ENCODE data around the gene TNIP3. TPM values are rescaled to one million over a fixed set of nuclear protein-coding genes. Genes with fewer than 3 reads are reported as not detected.

The TNIP3 gene
- total and polyA plus RNA-seq, 2 donors (not counting 1 experiment from before 2014, with no cell fraction given), result 0.50 to 0.51 TPM

DNA sequence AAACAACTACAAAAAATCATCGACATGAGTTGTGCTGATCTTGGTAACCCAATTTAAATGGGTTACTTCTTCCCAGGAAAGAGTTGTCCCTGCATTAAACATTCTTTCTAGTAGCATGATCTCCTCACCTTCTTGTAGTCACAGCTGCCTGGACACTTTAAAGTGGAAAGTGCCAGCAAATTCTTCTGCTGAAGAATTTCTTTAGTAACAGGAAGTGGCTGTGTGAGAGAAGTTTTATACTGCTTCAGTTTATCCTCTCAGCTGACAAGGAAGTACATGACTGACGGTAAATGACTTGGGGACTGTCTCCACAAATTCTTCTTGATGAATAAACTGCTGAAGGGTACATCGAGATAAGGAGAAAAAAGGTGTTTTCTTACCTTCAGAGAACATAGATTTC lies 18.2 kb upstream of the TNIP3 start:
- Histone ChIP-seq H3K4me1 (ENCODE audit: control insufficient read depth, extremely low read depth, insufficient read depth, low read length) (peaks cover 3% of the 10 kb centered on the region), H3K9ac (ENCODE audit: insufficient read depth, low read length) (peak overlapping the region; percentile 18), H3K27me3 (ENCODE audit: control insufficient read depth, insufficient read depth, low read length) (no peaks in the 10 kb centered on the region), H3K27ac (ENCODE audit: insufficient read depth, low read length) (peak overlapping the region; percentile 60), H3K4me3 (replicated peaks in 1 of 4; ENCODE audit: control extremely low read depth in 1 of 4, insufficient read depth in 1 of 4, low read depth in 3 of 4, low read length in 4 of 4) (peak overlapping the region; percentile 23 to 42 (median 30)), H3K4me2 (ENCODE audit: extremely low read depth, insufficient read depth, low read length) (peak overlapping the region; percentile 81), H2AFZ (ENCODE audit: low read length) (peak overlapping the region; percentile 90), H3K36me3 (ENCODE audit: control insufficient read depth, insufficient read depth, low read length) (no peaks in the 10 kb centered on the region), H3K9me3 (ENCODE audit: control insufficient read depth, insufficient read depth, low read depth, low read length) (no peaks in the 10 kb centered on the region), H3K79me2 (ENCODE audit: control insufficient read depth, insufficient read depth, low read length) (no peaks in the 10 kb centered on the region), H4K20me1 (ENCODE audit: control insufficient read depth, extremely low read depth, insufficient read depth, low read length) (no peaks in the 10 kb centered on the region)
- no peak for TF ChIP-seq EZH2 (IDR thresholded peaks at IDR 0.05; ENCODE audit: low read length, missing control alignments)
- TF ChIP-seq CTCF (conservative IDR thresholded peaks at IDR 0.05 in 1 of 2, IDR thresholded peaks at IDR 0.05 in 1 of 2; ENCODE audit: low read depth in 1 of 2, low read length in 2 of 2), result no peak
- peak; percentile 34 to 59 for DNase-seq (ENCODE audit: low read depth in 2 of 2)

DNA sequence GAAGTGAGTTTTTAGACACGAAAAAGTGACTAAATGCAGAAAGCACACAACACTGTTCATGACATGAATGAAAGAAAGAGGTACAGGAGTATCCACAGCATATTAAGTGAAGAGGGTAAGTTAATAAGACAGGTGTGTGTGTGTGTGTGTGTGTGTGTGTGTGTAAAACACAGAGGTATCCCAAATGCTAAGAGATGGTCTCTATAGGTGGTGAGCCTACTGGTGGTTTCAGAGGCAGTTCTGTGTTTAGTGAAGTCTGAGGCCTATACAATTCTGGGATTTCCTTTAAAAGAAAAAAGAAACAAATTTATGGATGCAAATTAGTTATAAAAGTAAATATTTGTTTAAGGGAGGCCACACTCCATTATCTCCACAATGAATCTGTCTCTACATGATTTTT lies 17.4 kb upstream of the TNIP3 start:
- Histone ChIP-seq H3K27ac (ENCODE audit: insufficient read depth, low read length) (no peak overlapping the region), H2AFZ (ENCODE audit: low read length) (no peak overlapping the region)

DNA sequence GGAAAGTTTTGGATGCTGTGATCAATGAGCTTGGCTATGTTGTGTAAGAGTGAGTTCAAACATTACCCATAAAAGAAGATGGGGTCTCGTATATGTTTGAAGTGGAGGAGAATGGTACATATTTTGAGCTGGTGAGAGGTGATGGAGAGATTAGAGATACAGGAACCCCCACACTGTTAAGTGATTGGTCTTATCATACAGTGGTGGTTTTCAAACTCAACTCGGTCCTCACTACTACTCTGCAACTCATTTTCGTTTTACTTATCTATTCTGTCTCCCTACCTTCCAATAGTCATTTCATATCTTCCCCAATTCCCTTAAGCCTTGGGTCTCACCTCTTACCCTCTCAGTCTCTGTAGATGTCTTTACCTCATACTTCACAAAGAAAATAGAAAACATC lies 16.4 kb upstream of the TNIP3 start:
- H2AFZ ChIP-seq (ENCODE audit: low read length), result no peak overlapping the region
- H3K27ac ChIP-seq (ENCODE audit: insufficient read depth, low read length), result no peak overlapping the region
- H3K4me1 ChIP-seq (ENCODE audit: control insufficient read depth, extremely low read depth, insufficient read depth, low read length), result peaks cover 3% of the 10 kb centered on the region
- H3K9ac ChIP-seq (ENCODE audit: insufficient read depth, low read length), result no peak overlapping the region
- DNase-seq (ENCODE audit: low read depth in 2 of 2), result no peak
- H3K79me2 ChIP-seq (ENCODE audit: control insufficient read depth, insufficient read depth, low read length), result no peaks in the 10 kb centered on the region
- H3K27me3 ChIP-seq (ENCODE audit: control insufficient read depth, insufficient read depth, low read length), result no peaks in the 10 kb centered on the region
- no peaks in the 10 kb centered on the region for H3K36me3 ChIP-seq (ENCODE audit: control insufficient read depth, insufficient read depth, low read length)
- H3K9me3 ChIP-seq (ENCODE audit: control insufficient read depth, insufficient read depth, low read depth, low read length), result no peaks in the 10 kb centered on the region
- H3K4me3 ChIP-seq (replicated peaks in 1 of 4; ENCODE audit: control extremely low read depth in 1 of 4, insufficient read depth in 1 of 4, low read depth in 3 of 4, low read length in 4 of 4), result no peak overlapping the region
- TF ChIP-seq CTCF (conservative IDR thresholded peaks at IDR 0.05 in 1 of 2, IDR thresholded peaks at IDR 0.05 in 1 of 2; ENCODE audit: low read depth in 1 of 2, low read length in 2 of 2) (no peak), EZH2 (IDR thresholded peaks at IDR 0.05; ENCODE audit: low read length, missing control alignments) (no peak)
- no peaks in the 10 kb centered on the region for H4K20me1 ChIP-seq (ENCODE audit: control insufficient read depth, extremely low read depth, insufficient read depth, low read length)
- H3K4me2 ChIP-seq (ENCODE audit: extremely low read depth, insufficient read depth, low read length), result no peak overlapping the region

More for the DNA sequence above, 17.4 kb upstream of the TNIP3 start:
- no peaks in the 10 kb centered on the region for H3K27me3 ChIP-seq (ENCODE audit: control insufficient read depth, insufficient read depth, low read length)
- no peak overlapping the region for H3K4me3 ChIP-seq (replicated peaks in 1 of 4; ENCODE audit: control extremely low read depth in 1 of 4, insufficient read depth in 1 of 4, low read depth in 3 of 4, low read length in 4 of 4)
- H3K36me3 ChIP-seq (ENCODE audit: control insufficient read depth, insufficient read depth, low read length), result no peaks in the 10 kb centered on the region
- H3K9ac ChIP-seq (ENCODE audit: insufficient read depth, low read length), result no peak overlapping the region
- no peaks in the 10 kb centered on the region for H3K79me2 ChIP-seq (ENCODE audit: control insufficient read depth, insufficient read depth, low read length)
- H3K4me1 ChIP-seq (ENCODE audit: control insufficient read depth, extremely low read depth, insufficient read depth, low read length), result peaks cover 3% of the 10 kb centered on the region
- no peak for DNase-seq (ENCODE audit: low read depth in 2 of 2)
- no peaks in the 10 kb centered on the region for H4K20me1 ChIP-seq (ENCODE audit: control insufficient read depth, extremely low read depth, insufficient read depth, low read length)
- H3K4me2 ChIP-seq (ENCODE audit: extremely low read depth, insufficient read depth, low read length), result no peak overlapping the region
- TF ChIP-seq EZH2 (IDR thresholded peaks at IDR 0.05; ENCODE audit: low read length, missing control alignments) (no peak), CTCF (conservative IDR thresholded peaks at IDR 0.05 in 1 of 2, IDR thresholded peaks at IDR 0.05 in 1 of 2; ENCODE audit: low read depth in 1 of 2, low read length in 2 of 2) (no peak)
- no peaks in the 10 kb centered on the region for H3K9me3 ChIP-seq (ENCODE audit: control insufficient read depth, insufficient read depth, low read depth, low read length)
